Measurements from ENCODE around the gene DENND1A.

The DENND1A gene

GRCh38 chr9:123689701-123690428 is 240.1 kb downstream of the DENND1A start:
- in situ Hi-C loops (cut with HindIII; ENCODE audit: low sequenced_read_pairs): no loop called here

- in situ Hi-C loops (cut with HindIII; ENCODE audit: low sequenced_read_pairs): no loop called here
These were observed 242.6 kb downstream of the DENND1A start for GRCh38 chr9:123687246-123687751.

- in situ Hi-C loops (cut with HindIII; ENCODE audit: low sequenced_read_pairs): no loop called here
These were observed 243.1 kb downstream of the DENND1A start for GRCh38 chr9:123686829-123687192.

GRCh38 chr9:123686131-123686828 is 243.6 kb downstream of the DENND1A start:
- in situ Hi-C loops (cut with HindIII; ENCODE audit: low sequenced_read_pairs): no loop called here

GRCh38 chr9:123685489-123686083 is 244.3 kb downstream of the DENND1A start:
- in situ Hi-C loops (cut with HindIII; ENCODE audit: low sequenced_read_pairs): no loop called here

GRCh38 chr9:123684393-123685149 is 245.4 kb downstream of the DENND1A start:
- in situ Hi-C loops (cut with HindIII; ENCODE audit: low sequenced_read_pairs): no loop called here

GRCh38 chr9:123682746-123683145 is 247.2 kb downstream of the DENND1A start:
- in situ Hi-C loops (cut with HindIII; ENCODE audit: low sequenced_read_pairs): no loop called here

- in situ Hi-C loops (cut with HindIII; ENCODE audit: low sequenced_read_pairs): no loop called here
These were observed 249.6 kb downstream of the DENND1A start for GRCh38 chr9:123680352-123680751.

GRCh38 chr9:123679330-123679987 is 250.5 kb downstream of the DENND1A start:
- in situ Hi-C loops (cut with HindIII; ENCODE audit: low sequenced_read_pairs): no loop called here

- in situ Hi-C loops (cut with HindIII; ENCODE audit: low sequenced_read_pairs): no loop called here
These were observed 251.0 kb downstream of the DENND1A start for GRCh38 chr9:123678878-123679329.

- in situ Hi-C loops (cut with HindIII; ENCODE audit: low sequenced_read_pairs): no loop called here
These were observed 251.7 kb downstream of the DENND1A start for GRCh38 chr9:123678038-123678877.

- in situ Hi-C loops (cut with HindIII; ENCODE audit: low sequenced_read_pairs): no loop called here
These were observed 253.1 kb downstream of the DENND1A start for GRCh38 chr9:123676869-123677268.

GRCh38 chr9:123669346-123669745 is 260.6 kb downstream of the DENND1A start:
- in situ Hi-C loops (cut with HindIII; ENCODE audit: low sequenced_read_pairs): no loop called here

- in situ Hi-C loops (cut with HindIII; ENCODE audit: low sequenced_read_pairs): no loop called here
These were observed 266.4 kb downstream of the DENND1A start for GRCh38 chr9:123663529-123663928.

- in situ Hi-C loops (cut with HindIII; ENCODE audit: low sequenced_read_pairs): no loop called here
These were observed 267.7 kb downstream of the DENND1A start for GRCh38 chr9:123662057-123662776.

GRCh38 chr9:123660691-123661466 is 269.0 kb downstream of the DENND1A start:
- in situ Hi-C loops (cut with HindIII; ENCODE audit: low sequenced_read_pairs): no loop called here

GRCh38 chr9:123659358-123659757 is 270.6 kb downstream of the DENND1A start:
- in situ Hi-C loops (cut with HindIII; ENCODE audit: low sequenced_read_pairs): no loop called here

- in situ Hi-C loops (cut with HindIII; ENCODE audit: low sequenced_read_pairs): no loop called here
These were observed 271.1 kb downstream of the DENND1A start for GRCh38 chr9:123658792-123659191.

Data from DLD1 (cell line).